ENCODE results near the gene COX6A2. TPM values are rescaled to one million over a fixed set of nuclear protein-coding genes. Genes with fewer than 3 reads are reported as not detected.
"Not testable (repeated sequence)": the region's sequence is repeated elsewhere in the genome, so short reads cannot be mapped to it uniquely, and the experiment has no call there.

The COX6A2 gene
- polyA plus RNA-seq, 2 of the 4 experiments (the other 2 are of a cell fraction) = not detected

DNA sequence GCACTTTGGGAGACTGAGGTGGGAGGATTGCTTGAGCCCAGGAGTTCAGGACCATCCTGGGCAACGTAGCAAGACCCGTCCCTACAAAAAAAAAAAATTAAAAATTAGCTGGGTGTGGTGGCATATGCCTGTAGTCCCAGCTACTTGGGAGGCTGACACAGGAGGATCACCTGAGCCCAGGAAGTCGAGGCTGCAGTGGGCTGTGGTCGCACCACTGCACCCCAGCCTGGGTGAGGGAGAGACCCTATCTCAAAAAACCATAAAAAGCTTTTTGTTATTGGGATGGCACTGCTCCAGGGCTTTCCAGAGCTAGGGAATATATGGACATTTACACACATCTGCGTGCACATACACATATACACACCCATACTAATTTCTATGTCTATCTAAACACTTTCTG, 23.0 kb upstream of the COX6A2 start:
- DNase-seq (ENCODE audit: low read depth in 1 of 2, low spot score in 1 of 2) (no peak), FAIRE-seq (no peak), ATAC-seq (no peak)
- Histone ChIP-seq H3K4me2 (peak overlapping the region; percentile 60), H3K27ac (peak overlapping the region; percentile 74 to 85), H3K4me3 (no peak overlapping the region), H3K4me1 (peaks cover 51% of the 10 kb centered on the region), H3K9me3 (no peaks in the 10 kb centered on the region)
- 72% methylated on average over 5 of the region's 5 CpGs for WGBS (ENCODE audit: missing lambda C conversion rate)
- TF ChIP-seq FOSB (CRISPR knock-in tag; IDR thresholded peaks at IDR 0.05) = no peak
- TF ChIP-seq, protein P1, sequence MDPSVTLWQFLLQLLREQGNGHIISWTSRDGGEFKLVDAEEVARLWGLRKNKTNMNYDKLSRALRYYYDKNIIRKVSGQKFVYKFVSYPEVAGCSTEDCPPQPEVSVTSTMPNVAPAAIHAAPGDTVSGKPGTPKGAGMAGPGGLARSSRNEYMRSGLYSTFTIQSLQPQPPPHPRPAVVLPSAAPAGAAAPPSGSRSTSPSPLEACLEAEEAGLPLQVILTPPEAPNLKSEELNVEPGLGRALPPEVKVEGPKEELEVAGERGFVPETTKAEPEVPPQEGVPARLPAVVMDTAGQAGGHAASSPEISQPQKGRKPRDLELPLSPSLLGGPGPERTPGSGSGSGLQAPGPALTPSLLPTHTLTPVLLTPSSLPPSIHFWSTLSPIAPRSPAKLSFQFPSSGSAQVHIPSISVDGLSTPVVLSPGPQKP (IDR thresholded peaks at IDR 0.05; ENCODE audit: low read depth, low read length) = no peak
- TF ChIP-seq, protein P2, sequence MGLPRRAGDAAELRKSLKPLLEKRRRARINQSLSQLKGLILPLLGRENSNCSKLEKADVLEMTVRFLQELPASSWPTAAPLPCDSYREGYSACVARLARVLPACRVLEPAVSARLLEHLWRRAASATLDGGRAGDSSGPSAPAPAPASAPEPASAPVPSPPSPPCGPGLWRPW (IDR thresholded peaks at IDR 0.05) = no peak
- TF ChIP-seq, protein P3, sequence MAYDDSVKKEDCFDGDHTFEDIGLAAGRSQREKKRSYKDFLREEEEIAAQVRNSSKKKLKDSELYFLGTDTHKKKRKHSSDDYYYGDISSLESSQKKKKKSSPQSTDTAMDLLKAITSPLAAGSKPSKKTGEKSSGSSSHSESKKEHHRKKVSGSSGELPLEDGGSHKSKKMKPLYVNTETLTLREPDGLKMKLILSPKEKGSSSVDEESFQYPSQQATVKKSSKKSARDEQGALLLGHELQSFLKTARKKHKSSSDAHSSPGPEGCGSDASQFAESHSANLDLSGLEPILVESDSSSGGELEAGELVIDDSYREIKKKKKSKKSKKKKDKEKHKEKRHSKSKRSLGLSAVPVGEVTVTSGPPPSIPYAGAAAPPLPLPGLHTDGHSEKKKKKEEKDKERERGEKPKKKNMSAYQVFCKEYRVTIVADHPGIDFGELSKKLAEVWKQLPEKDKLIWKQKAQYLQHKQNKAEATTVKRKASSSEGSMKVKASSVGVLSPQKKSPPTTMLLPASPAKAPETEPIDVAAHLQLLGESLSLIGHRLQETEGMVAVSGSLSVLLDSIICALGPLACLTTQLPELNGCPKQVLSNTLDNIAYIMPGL (CRISPR knock-in tag; IDR thresholded peaks at IDR 0.05; ENCODE audit: borderline replicate concordance) = no peak
- TF ChIP-seq HOXA7 (CRISPR knock-in tag; IDR thresholded peaks at IDR 0.05) = no peak
- TF ChIP-seq RCOR1 (IDR thresholded peaks at IDR 0.05; ENCODE audit: low read depth, low read length) = no peak
- TF ChIP-seq, protein P4, sequence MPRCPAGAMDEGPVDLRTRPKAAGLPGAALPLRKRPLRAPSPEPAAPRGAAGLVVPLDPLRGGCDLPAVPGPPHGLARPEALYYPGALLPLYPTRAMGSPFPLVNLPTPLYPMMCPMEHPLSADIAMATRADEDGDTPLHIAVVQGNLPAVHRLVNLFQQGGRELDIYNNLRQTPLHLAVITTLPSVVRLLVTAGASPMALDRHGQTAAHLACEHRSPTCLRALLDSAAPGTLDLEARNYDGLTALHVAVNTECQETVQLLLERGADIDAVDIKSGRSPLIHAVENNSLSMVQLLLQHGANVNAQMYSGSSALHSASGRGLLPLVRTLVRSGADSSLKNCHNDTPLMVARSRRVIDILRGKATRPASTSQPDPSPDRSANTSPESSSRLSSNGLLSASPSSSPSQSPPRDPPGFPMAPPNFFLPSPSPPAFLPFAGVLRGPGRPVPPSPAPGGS (IDR thresholded peaks at IDR 0.05) = no peak
- no peak for TF ChIP-seq MYC (IDR thresholded peaks at IDR 0.05; ENCODE audit: borderline replicate concordance, low read length)
- no peak for TF ChIP-seq ESRRA (IDR thresholded peaks at IDR 0.05; ENCODE audit: borderline replicate concordance, low read length)
- no peak for TF ChIP-seq TFCP2L1 (CRISPR knock-in tag; IDR thresholded peaks at IDR 0.05)
- TF ChIP-seq MAFK (IDR thresholded peaks at IDR 0.05; ENCODE audit: partially characterized antibody) = no peak
- TF ChIP-seq, protein P5, sequence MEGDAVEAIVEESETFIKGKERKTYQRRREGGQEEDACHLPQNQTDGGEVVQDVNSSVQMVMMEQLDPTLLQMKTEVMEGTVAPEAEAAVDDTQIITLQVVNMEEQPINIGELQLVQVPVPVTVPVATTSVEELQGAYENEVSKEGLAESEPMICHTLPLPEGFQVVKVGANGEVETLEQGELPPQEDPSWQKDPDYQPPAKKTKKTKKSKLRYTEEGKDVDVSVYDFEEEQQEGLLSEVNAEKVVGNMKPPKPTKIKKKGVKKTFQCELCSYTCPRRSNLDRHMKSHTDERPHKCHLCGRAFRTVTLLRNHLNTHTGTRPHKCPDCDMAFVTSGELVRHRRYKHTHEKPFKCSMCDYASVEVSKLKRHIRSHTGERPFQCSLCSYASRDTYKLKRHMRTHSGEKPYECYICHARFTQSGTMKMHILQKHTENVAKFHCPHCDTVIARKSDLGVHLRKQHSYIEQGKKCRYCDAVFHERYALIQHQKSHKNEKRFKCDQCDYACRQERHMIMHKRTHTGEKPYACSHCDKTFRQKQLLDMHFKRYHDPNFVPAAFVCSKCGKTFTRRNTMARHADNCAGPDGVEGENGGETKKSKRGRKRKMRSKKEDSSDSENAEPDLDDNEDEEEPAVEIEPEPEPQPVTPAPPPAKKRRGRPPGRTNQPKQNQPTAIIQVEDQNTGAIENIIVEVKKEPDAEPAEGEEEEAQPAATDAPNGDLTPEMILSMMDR (IDR thresholded peaks at IDR 0.05) = no peak; the same call in 2 of the 3 replicates
- TF ChIP-seq ZNF302 (CRISPR knock-in tag; IDR thresholded peaks at IDR 0.05) = no peak
- TF ChIP-seq NPAS2 (CRISPR knock-in tag; IDR thresholded peaks at IDR 0.05; ENCODE audit: borderline replicate concordance) = no peak
- POLR2A ChIA-PET = interaction anchor here (1.0 to 1.4 kb wide), 3 partner anchors 9 to 333 kb away, joined by 3 to 8 read pairs (median 4); partner anchors contain the start of genes ARMC5, FUS and KAT8
- CTCF ChIA-PET = interaction anchor here (1.0 to 2.5 kb wide), 13 partner anchors 7 to 498 kb away, joined by 3 to 15 read pairs (median 6); partner anchors contain the start of gene ZNF843

DNA sequence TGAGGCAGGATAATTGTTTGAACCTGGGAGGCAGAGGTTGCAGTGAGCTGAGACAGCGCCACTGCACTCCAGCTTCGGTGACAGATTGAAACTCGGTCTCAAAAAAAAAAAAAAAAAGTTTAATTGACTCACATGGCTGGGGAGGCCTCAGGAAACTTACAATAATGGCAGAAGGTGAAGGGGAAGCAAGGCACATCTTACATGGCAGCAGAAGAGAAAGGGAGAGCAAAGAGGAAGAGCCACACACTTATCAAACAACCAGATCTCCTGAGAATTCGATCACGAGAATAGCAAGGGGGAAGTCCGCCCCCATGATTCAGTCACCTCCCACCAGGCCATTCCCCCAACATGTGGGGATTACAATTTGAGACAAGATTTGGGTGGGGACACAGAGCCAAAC, 17.8 kb upstream of the COX6A2 start:
- H3K27ac ChIP-seq; H3K4me2 ChIP-seq; ATAC-seq; DNase-seq (ENCODE audit: low read depth in 1 of 2, low spot score in 1 of 2); H3K4me3 ChIP-seq; H3K9me3 ChIP-seq; H3K4me1 ChIP-seq; FAIRE-seq: not testable (repeated sequence)
- ChIA-PET CTCF (interaction anchor here (5.5 kb wide), 1 partner anchor 12 kb away, joined by 52 read pairs; the partner anchor contains the start of gene ARMC5), POLR2A (interaction anchor here (0.7 kb wide), 2 partner anchors 304 to 460 kb away, joined by 3 to 4 read pairs; no protein-coding TSS in a partner anchor)
- 83% methylated on average over 6 of the region's 6 CpGs for WGBS (ENCODE audit: missing lambda C conversion rate)

DNA sequence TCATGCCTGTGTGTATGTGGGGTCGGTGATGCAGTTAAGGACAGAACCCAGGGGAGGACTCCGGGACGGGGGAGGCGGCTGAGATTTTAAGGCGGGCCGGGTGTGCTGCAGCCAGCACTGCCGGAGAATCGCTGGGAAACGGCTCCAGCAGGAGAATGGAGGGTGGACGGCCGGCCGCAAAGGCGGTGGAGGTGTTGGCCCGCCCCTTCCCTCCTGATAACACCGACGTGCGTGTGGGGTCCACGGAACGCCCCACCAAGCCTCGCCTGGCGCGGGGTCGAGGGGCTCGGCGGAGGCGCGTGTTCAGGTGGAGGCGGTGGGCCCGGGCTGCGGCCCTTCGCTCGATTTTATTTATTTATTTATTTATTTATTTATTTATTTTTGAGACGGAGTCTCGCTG, 13.8 kb upstream of the COX6A2 start:
- no peak for FAIRE-seq
- no peaks in the 10 kb centered on the region for H3K9me3 ChIP-seq
- no peak for ATAC-seq
- H3K27ac ChIP-seq = peak overlapping the region; percentile 85 to 90; a peak in 5 of 6 replicates
- ChIA-PET CTCF (interaction anchor here (0.6 to 5.5 kb wide), 31 partner anchors 8 to 1610 kb away, joined by 3 to 52 read pairs (median 4); partner anchors contain the start of genes ARMC5, HSD3B7 and PYCARD), POLR2A (interaction anchor here (1.2 to 1.8 kb wide), 4 partner anchors 17 to 485 kb away, joined by 4 to 12 read pairs (median 6); partner anchors contain the start of genes ARMC5, KAT8, SETD1A and ZNF646)
- peak overlapping the region; percentile 58 for H3K4me3 ChIP-seq
- H3K4me1 ChIP-seq = no peaks in the 10 kb centered on the region
- DNase-seq (ENCODE audit: low read depth in 1 of 2, low spot score in 1 of 2) = no peak
- no peak for TF ChIP-seq HOXB5 (CRISPR knock-in tag; IDR thresholded peaks at IDR 0.05)
- peak overlapping the region; percentile 61 for H3K4me2 ChIP-seq
- 91% methylated on average over 34 of the region's 34 CpGs for WGBS (ENCODE audit: missing lambda C conversion rate)
